NCI-H187 (cell line): ENCODE results near the gene GATAD2A.
"Not testable (repeated sequence)": the region's sequence is repeated elsewhere in the genome, so short reads cannot be mapped to it uniquely, and the experiment has no call there.

ENCODE experiments used
- DNase-seq, 2 experiments: peaks; one replicate each; lab custom pipeline; 2025; lab: John Stamatoyannopoulos, UW

GATAD2A gene

DNA sequence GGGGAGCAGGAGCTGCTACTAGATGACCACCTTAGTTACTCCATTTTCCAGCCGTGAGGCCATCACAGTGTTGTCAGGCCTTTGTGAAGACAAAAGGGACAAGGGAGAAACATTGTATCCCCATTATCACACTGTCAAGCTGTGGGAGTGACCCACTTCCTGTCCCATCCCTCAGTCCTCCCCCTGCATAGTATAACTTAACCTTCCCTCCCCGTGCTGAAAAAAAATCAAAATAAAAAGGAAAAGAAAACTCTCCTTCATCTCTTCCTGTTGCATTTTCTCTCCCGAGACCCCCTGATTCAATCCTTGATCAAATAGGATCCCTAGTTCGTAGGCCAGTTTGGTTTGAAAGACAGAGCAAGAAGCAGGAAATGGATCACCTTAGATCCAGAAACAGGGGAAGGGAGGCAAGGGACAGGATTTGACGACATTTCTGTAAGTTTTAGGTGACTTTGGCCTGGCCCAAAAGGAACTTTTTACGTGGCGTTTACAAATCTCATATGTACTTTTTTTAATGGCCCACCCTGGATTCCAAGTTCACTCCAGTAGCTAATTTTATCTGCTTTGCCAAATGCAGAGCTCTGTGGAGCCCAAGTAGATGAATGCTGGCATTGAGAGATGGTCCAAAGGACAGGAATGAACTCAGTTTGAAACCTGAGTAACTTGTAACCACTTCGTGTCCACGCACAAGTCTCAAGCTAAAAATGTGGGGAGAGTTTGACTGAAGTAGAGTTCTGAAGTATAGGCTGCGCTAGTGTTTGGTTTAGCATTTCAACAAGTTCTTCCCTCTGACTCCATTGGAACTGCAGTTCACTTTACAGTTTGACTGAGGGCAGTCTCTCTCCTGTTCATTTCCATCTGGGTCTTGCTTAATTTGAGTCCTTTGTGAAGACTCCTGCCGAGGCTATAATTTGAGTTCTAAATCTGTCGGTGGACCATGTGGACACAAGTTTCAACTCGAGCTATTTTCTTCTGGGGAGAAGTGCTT is 16.6 kb upstream of the GATAD2A start:
- DNase-seq: no peak

DNA sequence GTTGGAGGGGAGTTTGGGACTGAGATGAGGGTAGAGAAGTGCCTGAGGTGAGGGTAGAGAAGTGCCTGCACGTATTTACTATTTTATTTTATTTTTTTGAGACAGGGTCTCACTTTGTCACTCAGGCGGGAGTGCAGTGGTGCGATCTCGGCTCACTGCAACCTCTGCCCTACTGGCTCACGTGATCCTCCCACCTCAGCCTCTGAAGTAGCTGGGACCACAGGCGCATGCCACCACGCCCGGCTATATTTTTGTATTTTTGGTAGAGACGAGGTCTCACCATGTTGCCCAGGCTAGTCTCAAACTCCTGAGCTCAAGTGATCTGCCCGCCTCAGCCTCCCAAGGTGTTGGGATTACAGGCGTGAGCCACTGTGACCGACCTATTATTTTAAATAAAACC is 15.8 kb upstream of the GATAD2A start:
- DNase-seq: not testable (repeated sequence)

DNA sequence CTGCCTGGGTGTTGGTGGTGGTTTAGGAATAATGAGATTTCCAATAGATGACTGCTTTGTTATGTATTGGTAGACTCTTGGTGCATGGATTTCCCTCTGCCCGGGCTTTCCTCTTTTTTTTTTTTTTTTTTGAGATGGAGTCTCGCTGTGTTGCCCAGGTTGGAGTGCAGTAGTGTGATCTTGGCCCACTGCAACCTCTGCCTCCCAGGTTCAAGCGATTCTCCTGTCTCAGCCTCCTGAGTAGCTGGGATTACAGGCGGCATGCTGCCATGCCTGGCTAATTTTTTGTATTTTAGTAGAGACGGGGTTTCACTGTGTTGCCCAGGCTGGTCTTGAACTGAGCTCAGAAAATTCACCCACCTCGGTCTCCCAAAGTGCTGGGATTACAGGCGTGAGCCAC is 11.1 kb upstream of the GATAD2A start:
- not testable (repeated sequence) for DNase-seq

DNA sequence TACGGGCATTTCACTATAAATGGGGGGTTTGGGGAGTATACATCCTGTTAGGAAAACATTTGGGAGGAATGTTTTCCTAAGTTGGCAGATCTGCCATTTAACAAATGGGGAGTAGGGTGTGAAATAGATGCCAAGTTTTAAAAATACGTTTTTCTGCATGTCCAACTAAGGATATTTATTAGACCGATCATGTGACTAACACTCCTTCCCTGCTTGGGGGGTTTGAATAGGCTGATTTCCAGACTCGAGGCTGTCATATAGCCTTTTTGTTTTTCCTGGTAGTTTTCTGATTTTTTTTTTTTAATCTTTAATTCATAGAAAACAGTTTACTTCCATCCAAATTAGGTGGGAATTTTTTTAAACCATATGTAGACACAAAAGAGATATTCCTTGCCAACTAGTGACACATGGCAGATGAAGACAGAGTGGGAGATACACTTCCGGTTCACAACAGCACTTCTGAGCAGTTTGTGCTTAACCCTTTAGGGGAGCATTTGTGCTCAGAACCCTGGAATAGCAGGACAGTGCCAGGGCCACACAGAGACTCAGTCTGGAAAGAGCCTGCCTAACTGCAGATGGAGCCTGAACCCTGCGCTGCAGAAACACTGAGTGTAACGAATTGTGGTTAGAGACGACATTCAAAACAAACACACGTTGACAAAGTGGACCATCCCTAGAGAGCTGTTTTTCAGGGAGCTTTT is 5.6 kb upstream of the GATAD2A start:
- DNase-seq: no peak

DNA sequence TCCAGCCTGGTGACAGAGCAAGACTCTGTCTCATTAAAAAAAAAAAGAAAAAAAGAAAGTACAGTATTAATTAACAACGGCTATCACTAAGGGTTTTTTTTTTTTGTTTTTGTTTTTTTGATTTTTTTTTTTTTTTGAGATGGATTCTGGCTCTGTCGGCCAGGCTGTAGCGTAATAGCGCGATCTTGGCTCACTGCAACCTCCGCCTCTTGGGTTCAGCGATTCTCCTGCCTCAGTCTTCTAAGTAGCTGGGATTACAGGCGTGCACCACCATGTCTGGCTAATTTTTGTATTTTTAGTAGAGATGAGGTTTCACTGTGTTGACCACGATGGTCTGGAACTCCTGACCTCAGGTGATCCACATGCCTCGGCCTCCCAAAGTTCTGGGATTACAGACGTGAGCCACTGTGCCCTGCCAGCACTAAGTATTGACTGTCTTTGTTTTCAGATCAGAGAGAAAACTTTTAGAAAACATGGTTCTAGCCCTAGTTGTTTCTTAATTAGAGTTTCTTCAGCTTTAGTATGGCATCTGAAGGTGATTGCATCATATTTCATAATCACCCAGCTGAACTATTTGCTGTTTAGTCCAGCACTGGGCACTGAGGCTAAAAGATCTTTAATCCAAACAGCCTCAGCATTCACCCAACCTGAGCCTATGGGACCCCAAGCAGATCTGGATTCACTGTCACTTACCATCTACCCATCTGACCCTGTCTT is 2.7 kb upstream of the GATAD2A start:
- no peak for DNase-seq

DNA sequence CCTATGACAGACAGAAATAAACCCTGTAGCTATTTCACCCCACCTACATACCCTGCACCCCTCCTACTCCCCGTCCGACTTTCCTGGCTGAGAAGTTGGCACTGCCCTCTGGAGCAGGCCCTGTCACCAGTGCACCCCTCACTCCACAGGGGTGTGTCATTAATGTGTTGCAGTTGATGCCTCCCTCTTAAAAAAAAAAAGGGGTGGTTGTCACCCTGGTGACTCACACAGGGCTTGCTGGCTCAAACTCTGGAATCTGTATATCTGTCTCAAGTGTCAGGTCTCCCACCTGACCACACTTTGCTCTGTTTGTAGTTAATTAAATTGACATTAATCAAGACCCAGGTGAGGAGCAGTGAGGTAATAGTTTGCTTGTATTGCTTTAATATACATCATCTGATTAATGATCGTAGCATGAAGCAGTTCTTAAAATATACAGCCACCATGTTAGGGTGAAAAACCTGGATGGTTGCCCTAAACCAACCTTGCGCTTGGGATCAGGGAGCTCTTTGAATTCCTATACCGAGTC is 2.0 kb upstream of the GATAD2A start:
- DNase-seq: no peak

DNA sequence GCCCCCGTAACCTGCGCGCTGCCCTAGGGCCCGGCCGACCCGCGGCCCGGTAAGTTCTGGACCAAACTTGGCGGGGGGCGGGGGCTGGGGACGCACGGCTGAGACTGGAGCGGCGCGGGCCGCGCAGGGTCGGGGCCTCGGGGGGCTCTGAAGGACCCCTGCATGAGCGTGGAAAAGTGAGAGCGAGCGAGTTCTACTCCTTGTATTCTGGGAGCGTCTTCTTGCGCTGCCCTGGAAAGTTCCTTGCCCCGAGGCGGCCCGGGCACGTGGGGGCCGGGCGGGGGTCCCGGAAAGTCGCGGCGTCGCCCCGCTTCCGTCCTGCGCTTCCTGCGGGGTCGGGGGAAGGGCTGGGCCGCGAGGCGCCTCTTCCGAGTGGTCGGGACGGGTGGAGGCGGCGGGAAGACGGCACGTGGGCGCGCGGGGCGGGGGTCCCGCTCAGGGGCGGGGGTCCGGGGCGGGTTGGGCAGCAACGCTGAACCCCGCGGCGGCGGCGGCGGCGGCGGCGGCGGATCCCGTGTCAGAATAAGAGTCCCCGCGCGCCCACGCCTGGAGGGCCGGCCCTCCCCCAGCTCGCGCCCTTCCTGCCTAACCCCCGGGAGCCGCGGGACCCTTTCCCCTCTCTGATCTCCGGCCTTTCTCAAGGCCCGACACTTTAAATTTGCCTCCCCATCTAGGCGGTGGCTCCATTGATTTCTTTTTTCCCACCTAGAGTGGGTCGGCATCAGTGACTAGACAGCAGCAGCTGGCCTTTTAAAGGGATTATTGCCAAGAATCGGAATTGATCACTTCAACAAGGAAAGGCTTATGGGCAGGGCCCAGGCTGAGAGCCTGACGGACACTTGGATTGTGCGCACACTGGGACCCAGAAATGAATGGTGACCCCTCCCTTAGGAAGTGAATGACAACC is 749 bp downstream of the GATAD2A start:
- DNase-seq: no peak

DNA sequence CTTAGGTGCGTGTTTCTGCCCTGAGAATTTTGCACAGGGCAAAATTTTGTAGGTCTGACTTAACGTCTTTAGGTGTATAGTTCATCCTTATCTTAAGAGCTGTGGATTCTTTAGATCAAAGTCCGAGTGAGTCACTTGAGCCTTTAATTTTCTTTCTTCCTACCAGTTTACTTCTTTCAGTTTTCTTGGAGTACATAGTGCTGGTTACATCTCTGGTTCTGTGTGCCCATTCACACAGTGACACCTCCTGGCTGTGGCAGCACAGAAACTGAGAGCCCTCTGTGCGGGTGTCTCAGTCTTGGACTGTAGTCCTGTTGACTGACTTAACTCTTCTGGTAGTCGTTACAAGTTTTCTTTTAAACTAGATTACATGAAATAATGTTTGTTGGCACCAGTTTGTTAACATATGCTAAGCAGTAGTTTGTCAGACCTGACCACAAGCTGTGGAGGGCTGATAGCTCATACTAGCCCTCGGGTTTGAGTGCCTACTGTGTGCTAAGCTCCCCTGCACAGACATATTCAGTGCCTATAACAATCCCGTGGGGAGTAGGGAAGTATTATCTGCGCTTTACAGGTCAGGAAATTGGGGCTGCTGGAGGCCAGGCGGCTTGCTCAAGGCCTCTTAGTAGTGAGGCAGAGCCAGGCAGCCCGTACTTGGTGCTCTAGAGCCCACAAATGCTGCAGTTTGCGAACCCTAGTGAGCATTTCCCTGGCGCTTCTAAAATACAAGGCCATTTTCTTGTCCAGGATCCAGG is 1.6 kb downstream of the GATAD2A start:
- no peak for DNase-seq

DNA sequence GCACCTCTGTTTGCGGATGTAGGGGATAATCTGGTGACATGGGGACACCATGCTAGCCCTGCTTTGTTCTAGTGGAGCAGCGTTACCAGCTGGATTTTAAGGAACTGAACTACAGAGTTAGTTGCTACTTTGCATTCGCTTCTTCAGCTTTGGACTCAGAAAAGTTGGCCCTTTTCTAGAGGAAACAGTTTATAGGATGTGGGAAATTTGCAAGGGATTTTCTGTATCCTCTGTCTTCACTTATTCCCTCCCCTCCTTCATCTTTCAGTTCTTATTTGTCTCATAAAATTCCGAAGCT is 2.1 kb downstream of the GATAD2A start:
- no peak for DNase-seq

DNA sequence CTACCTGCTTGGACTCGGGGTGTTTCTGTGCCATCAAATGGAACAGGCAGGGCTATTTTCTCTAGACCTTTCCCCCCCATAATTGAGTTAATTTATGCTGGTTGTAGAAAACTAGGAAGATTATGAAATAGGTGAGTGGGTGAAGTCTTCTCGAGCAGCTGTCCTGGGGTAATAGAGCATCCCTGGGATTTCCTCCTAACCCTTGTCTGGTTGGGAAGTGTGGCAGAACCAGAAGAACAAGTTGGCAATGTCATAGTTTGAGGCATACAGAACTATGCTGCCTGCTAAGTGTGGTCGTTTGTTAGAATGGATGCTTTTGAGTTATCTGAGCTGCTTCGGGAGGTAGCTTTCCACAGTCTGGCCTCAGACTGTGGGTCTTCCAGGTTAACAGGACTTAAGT is 3.7 kb downstream of the GATAD2A start:
- no peak for DNase-seq

DNA sequence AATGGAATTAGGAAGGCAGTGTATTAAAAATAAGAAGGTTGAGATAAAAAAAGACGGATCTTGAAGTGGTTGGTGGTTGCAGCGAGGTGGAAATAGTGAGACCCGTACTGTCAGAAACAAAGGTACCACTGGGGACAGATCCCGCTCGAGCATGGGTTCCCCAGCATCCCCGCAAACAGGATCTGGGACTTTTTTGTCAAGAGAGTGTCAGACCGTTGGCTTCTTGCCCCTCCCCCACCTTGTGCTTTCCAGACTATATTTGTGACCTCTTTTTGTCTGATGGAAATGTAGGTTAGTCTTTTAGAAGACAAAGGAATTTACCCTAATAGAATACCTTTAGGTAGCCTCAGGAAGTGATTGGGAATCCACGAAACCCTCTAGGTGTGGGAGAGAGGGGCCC is 4.2 kb downstream of the GATAD2A start:
- DNase-seq: no peak

DNA sequence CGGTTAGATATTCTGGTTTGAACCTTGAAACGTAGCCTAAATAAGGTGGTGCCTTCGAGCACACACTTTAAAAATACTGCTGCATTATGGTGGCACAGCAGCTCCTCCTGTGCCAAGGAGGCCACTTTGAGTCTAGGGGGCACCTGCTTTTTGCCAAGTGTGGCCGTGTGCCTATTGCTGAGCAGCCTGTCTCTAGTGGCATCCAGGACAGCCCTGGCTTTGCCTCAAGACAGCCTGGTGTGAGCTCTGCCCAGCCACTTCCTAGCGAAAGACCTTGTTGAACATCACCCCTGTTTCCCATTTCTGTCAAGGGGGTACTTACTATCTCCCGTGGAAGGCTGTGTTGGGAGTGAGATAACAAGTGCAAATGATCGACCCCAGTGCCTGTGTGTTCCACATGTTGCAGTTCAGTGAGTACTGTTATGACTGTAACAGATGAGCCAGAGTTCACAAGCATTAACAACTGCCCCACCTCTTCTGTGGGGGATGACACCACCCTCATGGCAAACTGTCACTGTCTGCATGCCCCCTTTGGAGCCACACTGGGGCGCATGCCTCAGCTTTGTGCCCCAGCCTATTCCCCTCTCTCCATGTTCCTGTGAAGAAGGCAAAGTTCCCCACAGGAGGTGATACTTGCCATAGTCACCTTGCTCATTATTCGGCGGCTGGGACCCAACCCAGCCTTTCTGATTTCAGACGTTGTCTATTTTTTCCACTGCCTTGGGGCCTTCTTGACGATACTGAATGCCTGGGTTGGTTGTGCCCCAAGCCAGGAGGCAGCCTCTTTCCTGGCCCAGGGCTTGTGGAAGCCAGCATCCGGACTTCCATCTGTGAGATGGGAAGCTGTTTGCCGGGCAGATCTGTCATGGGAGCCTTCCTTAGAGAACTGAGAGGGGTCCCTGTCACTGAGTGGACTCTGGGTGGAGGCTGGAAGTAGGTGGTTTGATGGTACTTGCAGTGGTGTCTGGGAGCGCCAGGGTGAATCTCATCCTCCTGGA is 5.4 kb downstream of the GATAD2A start:
- no peak for DNase-seq

DNA sequence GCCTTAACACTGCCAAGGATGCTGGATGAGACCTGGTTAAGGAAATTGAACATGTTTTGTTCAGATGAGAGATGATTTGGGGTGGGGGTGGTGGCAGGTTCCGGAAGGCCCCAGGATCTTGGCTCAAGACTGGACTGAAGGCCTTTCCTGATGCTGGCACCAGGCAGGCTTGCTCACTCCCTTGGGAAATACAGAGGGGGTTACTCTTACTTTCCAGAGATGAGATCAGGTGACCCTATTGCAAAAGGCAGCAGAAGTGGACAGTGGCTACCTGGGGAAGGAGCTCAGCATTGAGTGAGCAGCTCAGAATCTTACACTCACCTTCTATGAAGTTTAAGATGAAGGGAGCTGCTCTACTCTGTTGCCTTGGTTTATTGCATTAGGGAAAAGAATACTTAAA is 10.8 kb downstream of the GATAD2A start:
- no peak for DNase-seq

DNA sequence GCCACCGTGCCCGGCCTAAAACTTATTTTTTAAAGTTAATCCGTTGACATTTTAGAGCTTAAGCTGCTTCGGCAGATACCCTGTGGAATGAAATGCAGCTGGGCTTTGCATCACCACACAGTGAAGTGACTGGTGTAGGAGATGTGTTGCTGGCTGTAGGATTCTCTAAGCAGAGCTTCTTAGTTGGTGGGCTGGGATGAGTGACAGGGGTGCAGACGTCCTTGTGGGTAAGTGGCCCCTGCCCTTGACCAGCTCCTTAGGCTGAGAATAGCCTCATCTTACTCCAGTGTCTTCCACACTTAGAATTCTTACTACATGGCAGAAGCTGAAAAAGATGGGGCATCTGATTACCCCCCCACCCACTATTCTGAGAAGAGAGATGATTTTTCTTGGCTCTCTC is 11.6 kb downstream of the GATAD2A start:
- no peak for DNase-seq

DNA sequence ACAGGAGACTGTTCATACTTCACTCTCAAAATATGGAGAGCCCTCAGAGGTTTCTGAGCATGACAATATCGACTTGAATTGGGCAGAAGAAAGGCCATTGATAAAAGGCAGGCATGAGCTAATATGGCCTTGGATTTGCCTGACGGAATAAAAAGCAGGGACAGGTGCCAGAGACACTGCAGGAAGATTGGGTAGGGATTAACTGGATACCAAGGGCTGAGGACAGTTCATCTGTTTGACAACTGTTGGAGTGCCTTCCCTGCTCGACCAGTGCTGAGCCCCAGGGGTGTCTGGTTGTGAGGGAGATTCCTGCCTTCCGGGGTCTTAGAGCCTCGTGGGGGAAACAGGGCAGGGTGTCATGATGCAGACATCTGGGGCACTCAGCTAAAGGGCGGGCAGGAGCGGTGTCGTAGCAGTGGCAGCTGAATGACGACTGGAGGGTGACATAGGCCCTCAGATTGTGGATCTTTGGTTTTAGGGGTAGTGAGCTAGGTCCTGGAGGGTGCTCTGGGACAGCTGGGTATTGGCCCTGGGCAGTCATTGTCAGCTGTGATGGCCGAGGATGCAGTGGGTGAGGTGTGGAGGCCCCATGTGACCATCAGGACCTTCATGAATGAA is 12.3 kb downstream of the GATAD2A start:
- DNase-seq: no peak

DNA sequence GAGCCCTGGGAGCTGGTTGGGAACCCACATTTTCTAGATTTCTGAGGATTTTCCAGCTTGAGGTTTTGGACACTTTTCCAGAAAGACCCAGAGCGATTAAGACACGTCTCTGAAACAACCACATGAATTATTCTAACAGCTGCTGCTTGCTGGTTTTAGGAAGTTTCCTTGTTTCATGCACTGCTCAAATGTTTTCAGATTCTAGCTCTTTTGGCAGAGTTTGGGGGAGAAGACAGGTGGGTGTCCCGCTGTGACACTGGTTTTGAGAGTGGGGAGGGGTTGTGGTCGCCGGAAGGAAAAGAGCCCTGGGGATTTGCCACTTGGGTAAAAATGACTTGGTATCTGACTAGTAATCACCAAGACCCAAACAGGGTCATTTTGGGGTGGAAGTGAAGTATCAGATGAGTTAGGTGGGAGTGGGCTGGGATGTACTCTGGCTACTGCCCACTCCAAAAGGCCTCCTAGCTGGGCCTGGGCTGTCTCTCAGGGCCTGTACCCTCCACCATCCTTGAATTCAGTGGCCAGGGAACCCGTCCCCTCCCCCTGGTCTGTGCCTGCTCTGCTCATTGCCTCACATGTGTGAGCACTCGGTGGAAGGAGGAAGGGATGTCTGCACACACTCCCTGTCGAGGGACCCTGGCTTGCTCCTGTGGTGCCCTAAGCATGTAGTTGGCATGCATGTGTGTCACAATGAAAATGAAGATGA is 13.2 kb downstream of the GATAD2A start:
- DNase-seq: no peak

DNA sequence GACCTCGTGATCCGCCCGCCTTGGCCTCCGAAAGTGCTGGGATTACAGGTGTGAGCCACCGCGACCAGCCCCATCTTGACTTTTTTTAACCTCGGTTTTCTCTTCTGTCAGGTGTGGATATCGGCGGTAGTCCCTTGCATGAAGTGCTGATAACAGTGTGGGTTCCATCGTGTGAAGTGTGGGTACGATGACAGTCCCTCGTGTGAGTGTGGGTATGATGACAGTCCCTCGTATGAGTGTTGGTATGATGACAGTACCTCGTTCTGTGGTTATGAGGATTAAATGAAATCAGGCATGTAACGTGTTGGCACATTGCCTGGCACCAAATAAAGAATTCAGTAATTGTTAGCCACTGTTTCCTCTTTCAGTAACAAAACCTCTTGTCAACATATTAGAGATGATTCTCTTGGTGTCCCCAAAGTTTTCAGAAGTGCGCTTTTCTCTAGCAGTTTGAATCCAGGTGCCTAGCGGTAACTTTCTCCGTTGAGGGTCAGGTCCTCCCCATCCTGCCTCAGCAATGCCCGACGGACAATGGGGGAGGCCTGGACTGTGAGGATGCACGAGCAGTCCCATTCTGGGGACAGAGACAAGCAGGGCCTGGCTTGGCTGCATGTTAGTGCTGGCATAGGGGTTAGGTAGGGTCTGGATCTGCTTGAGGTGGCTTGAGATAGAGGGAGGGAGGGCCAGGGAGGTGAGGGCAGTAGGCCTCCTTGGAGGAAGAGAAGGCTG is 15.3 kb downstream of the GATAD2A start:
- DNase-seq: no peak

DNA sequence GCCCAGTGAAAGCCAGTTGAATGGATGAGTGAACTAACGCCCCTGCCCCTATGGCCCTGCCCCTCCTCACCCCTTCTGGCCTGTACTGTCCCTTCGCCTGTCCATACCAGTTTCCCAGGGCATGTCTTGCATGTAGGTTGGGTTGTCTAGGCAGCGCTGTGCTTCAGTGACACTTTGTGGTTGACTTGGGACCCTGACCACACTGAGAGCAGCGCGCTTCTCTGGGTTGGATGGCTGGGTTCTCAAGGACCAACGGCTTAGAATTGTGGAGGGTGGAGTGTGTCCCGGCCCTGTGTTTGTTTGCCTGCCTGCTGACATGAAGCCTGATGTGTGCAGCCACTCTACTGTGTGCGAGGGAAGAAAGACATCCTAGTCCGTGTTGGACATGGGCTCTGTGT is 15.8 kb downstream of the GATAD2A start:
- DNase-seq: no peak
